ENCODE results near the gene GANC. TPM values are rescaled to one million over a fixed set of nuclear protein-coding genes. Genes with fewer than 3 reads are reported as not detected.
"Not testable (repeated sequence)": the region's sequence is repeated elsewhere in the genome, so short reads cannot be mapped to it uniquely, and the experiment has no call there.

The GANC gene
- total RNA-seq, 4 donors from 2014 or later: 20.8 to 63.5 (median 35.3) TPM

DNA sequence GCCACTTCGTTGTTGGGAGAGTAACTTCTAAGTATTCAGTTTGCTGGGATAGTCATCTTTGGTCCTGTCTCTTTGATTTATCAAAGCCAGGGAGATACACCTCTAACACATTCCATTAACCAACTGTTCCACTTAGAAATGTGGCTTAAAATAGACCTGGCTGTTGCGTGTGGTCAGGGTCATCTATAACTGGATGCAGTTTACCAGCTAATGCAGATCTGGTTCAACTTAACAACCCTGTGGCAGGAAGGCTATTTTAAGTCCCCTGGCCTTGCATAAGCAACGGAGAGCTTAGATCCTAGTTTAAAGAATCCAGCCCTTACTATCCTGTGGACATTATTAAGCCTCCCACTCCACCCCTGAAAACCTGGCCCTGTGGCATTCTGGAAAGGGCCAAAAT, 58.2 kb downstream of the GANC start:
- H3K36me3 ChIP-seq: peaks cover 0 to 21% (median 0%) of the 10 kb centered on the region in 3 donors
- H3K4me1 ChIP-seq: no peaks in the 10 kb centered on the region
- peaks cover 0 to 4% (median 0%) of the 10 kb centered on the region in 4 donors for H3K9me3 ChIP-seq
- TF ChIP-seq, protein P1, sequence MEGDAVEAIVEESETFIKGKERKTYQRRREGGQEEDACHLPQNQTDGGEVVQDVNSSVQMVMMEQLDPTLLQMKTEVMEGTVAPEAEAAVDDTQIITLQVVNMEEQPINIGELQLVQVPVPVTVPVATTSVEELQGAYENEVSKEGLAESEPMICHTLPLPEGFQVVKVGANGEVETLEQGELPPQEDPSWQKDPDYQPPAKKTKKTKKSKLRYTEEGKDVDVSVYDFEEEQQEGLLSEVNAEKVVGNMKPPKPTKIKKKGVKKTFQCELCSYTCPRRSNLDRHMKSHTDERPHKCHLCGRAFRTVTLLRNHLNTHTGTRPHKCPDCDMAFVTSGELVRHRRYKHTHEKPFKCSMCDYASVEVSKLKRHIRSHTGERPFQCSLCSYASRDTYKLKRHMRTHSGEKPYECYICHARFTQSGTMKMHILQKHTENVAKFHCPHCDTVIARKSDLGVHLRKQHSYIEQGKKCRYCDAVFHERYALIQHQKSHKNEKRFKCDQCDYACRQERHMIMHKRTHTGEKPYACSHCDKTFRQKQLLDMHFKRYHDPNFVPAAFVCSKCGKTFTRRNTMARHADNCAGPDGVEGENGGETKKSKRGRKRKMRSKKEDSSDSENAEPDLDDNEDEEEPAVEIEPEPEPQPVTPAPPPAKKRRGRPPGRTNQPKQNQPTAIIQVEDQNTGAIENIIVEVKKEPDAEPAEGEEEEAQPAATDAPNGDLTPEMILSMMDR (IDR thresholded peaks at IDR 0.05): no peak
- no peak for TF ChIP-seq POLR2A (IDR thresholded peaks at IDR 0.05)
- no peak overlapping the region for H3K4me3 ChIP-seq
- DNase-seq: no peak
- no peaks in the 10 kb centered on the region for H3K27me3 ChIP-seq
- no peak overlapping the region for H3K27ac ChIP-seq

DNA sequence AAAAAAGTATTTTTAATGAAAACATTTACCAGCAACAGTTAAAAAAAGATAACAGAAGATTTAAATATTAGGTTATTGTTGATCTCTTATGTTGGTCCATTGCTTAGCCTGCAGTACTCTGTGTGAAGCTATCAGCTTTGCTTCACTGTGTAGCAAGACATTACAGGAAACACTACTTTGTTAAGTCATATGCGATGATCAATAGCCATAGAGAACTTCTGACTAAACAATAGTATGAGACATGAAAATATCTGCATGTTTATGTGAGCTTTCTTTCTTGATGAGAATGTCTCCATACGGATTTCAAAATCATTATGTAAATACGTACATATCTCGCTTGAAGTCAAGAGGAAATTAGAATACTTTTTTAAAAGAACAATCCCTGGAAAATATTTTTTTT, 59.3 kb downstream of the GANC start:
- Histone ChIP-seq H3K27ac (no peak overlapping the region), H3K27me3 (no peaks in the 10 kb centered on the region), H3K36me3 (peaks cover 0 to 11% (median 0%) of the 10 kb centered on the region in 3 donors), H3K4me3 (no peak overlapping the region), H3K4me1 (no peaks in the 10 kb centered on the region), H3K9me3 (peaks cover 0 to 4% (median 0%) of the 10 kb centered on the region in 4 donors)
- no peak for TF ChIP-seq POLR2A (IDR thresholded peaks at IDR 0.05)
- TF ChIP-seq, protein P1 (IDR thresholded peaks at IDR 0.05): no peak
- no peak for DNase-seq

DNA sequence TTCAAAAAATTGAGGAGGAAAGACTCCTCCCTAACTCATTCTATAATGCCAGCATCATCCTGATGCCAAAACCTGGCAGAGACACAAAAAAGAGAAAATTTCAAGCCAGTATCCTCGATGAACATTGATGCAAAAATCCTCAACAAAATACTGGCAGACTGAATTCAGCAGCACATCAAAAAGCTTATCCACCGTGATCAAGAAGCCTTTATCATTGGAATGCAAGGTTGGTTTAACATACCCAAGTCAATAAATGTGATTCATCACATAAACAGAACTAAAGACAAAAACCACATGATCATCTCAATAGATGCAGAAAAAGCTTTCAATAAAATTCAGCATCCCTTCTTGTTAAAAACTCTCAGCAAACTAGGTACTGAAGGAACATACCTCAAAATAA, 62.1 kb downstream of the GANC start:
- peaks cover 0 to 10% (median 0%) of the 10 kb centered on the region in 3 donors for H3K36me3 ChIP-seq
- peaks cover 0 to 4% (median 0%) of the 10 kb centered on the region in 4 donors for H3K9me3 ChIP-seq
- no peak overlapping the region for H3K4me3 ChIP-seq
- no peak overlapping the region for H3K27ac ChIP-seq
- H3K27me3 ChIP-seq: no peaks in the 10 kb centered on the region
- H3K4me1 ChIP-seq: no peaks in the 10 kb centered on the region
- DNase-seq: no peak
- no peak for TF ChIP-seq POLR2A (IDR thresholded peaks at IDR 0.05)
- TF ChIP-seq, protein P1 (IDR thresholded peaks at IDR 0.05): no peak

DNA sequence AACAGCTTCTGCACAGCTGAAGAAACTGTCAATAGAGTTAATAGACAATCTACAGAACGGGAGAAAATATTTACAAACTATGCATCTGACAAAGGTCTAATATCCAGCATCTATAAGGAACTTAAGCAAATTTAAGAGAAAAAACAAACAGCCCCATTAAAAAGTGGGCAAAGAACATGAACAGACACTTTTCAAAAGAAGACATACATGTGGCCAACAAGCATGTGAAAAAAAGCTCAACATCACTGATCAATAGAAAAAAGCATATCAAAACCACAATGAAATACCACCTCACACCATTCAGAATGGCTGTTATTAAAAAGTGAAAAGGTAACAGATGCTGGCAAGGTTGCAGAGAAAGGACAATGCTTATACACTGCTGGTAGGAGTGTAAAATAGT, 63.6 kb downstream of the GANC start:
- H3K4me3 ChIP-seq, H3K36me3 ChIP-seq, H3K27me3 ChIP-seq, H3K9me3 ChIP-seq, DNase-seq, H3K27ac ChIP-seq, H3K4me1 ChIP-seq: not testable (repeated sequence)

DNA sequence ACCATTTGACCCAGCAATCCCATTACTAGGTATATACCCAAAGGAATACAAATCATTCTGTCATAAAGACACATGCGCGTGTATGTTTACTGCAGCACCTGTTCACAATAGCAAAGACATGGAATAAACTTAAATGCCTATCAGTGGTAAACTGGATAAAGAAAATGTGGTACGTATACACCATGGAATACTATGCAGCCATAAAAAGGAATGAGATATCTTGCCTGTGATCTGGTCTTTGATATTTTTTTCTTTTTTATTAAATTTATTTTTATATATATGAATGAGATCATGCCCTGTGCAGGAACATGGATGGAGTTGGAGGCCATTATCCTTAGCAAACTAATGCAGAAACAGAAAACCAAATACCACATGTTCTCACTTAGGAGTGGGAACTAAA, 64.1 kb downstream of the GANC start:
- not testable (repeated sequence) for H3K4me1 ChIP-seq, H3K36me3 ChIP-seq, H3K4me3 ChIP-seq, H3K27ac ChIP-seq, H3K9me3 ChIP-seq, H3K27me3 ChIP-seq, DNase-seq

DNA sequence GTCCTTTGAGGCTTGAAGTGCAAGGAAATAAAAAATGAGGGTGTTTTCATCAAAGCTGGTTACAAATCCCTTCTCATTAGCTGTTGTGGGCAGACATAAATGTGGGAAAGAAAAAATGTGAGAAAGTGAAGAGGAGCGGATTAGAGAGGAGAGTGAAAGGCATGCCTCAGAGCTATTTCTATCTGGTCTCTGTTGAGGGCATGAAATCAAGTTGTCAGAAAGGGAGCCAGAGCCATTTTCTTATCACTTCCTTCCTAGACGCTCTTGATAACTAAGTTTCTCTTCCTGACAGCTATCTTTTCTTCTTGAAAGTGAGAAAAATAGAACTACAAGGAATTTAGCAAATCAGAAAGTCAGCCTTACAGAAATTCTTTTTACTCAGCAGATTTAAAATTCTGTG, 65.5 kb downstream of the GANC start:
- TF ChIP-seq, protein P1 (IDR thresholded peaks at IDR 0.05): no peak
- TF ChIP-seq POLR2A (IDR thresholded peaks at IDR 0.05): no peak
- Histone ChIP-seq H3K4me1 (no peaks in the 10 kb centered on the region), H3K9me3 (peaks cover 0 to 4% (median 0%) of the 10 kb centered on the region in 4 donors), H3K27ac (no peak overlapping the region), H3K36me3 (peaks cover 0 to 13% (median 0%) of the 10 kb centered on the region in 3 donors), H3K27me3 (no peaks in the 10 kb centered on the region), H3K4me3 (no peak overlapping the region)
- DNase-seq: no peak

DNA sequence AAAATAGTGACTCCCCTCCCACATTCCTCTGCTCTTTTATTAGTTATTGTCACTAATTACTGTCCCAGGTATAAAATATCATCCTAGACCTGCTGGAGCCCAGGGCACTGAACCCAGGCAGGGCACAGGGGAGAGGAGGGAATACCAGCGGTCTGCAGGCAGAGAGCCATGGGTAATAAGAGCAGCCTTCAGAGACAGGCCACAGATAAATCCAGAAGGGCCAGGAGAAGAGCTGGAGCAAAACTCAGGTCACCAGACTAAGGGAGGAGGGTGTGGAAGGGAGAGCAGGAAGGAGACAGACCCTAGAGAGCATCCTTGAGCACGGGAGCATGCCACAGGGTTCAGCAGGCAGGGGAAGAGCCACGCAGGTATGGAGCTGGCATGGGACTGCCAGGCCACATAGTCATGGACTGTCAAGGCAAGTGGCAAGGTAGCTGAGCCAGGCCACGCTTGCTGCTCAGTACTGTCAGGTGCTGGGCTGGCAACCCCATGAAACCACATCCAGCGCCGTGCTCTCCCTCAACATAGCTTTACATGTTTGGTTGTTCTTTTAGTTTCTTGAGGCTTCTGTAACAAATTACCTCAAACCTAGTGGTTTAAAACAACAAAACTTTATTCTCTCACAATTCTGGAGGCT, 70.7 kb downstream of the GANC start:
- no peak overlapping the region for H3K27ac ChIP-seq
- peaks cover 0 to 12% (median 0%) of the 10 kb centered on the region in 3 donors for H3K36me3 ChIP-seq
- H3K27me3 ChIP-seq: no peaks in the 10 kb centered on the region
- H3K9me3 ChIP-seq: no peaks in the 10 kb centered on the region
- TF ChIP-seq, protein P1 (IDR thresholded peaks at IDR 0.05): no peak
- no peak for TF ChIP-seq POLR2A (IDR thresholded peaks at IDR 0.05)
- H3K4me1 ChIP-seq: no peaks in the 10 kb centered on the region
- no peak overlapping the region for H3K4me3 ChIP-seq
- no peak for DNase-seq
